GM10266 (cell line): Measurements from ENCODE around the gene OPHN1.

Source experiments
- DNase-seq: peaks from one replicate; pipeline ENCODE4 v3.0.0; 2012; ENCODE audit errors: extremely low spot score
- CTCF ChIP-seq: IDR thresholded peaks from 2 replicates; pipeline ENCODE4 v1.5.1; 2012; ENCODE audit warnings: mild to moderate bottlenecking, low read depth; ENCODE audit not compliant: control insufficient read depth, insufficient read depth; ENCODE audit errors: missing control alignments

Gene OPHN1, protein sequence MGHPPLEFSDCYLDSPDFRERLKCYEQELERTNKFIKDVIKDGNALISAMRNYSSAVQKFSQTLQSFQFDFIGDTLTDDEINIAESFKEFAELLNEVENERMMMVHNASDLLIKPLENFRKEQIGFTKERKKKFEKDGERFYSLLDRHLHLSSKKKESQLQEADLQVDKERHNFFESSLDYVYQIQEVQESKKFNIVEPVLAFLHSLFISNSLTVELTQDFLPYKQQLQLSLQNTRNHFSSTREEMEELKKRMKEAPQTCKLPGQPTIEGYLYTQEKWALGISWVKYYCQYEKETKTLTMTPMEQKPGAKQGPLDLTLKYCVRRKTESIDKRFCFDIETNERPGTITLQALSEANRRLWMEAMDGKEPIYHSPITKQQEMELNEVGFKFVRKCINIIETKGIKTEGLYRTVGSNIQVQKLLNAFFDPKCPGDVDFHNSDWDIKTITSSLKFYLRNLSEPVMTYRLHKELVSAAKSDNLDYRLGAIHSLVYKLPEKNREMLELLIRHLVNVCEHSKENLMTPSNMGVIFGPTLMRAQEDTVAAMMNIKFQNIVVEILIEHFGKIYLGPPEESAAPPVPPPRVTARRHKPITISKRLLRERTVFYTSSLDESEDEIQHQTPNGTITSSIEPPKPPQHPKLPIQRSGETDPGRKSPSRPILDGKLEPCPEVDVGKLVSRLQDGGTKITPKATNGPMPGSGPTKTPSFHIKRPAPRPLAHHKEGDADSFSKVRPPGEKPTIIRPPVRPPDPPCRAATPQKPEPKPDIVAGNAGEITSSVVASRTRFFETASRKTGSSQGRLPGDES

DNA sequence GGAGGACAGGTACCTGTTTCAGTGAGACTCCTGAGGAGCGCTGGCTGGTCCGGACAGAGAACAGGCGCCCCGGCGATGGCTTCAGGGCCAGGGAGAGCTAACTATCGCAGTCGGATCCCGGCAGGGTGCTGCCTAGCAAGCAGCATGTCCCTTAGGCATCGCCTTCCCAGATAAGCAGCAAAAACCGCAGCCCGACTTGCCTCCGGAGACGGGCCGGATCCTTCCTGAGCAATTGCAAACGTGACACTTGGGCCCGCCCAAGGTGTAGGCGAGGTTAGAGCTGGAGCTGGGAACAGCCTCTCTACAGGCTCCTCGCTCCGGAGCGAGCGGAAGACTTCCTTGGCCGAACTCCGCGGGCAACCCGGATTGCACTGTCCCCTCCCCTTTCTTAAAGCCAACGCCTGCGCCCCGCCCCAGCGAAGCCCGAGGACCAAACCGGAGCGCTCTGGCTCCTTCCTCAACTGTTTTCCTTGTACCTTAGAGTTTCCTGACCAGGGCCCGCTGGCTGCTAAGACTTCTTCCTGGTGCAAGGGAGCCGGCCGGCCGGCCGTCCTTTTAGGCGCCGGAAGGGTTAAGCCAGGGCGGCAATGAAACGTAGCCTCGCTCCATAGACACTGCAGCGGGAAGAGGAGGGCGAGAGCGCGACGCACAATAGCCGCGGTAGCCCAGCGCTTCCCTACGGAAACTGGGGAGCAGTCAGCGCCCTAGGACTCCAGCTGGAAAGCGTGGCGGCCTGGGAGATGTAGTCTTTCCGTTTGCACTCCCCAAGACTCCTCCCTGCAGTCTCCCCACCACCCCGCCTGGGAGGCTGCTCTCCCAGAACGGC is at the start of gene OPHN1:
OPHN1 (minus strand) TSS at position 341 of the 826 bp plus-strand sequence. CDS start 475 bp downstream, outside the sequence.
- TF ChIP-seq CTCF, result no peak
- DNase-seq, result no peak

- no peak for TF ChIP-seq CTCF
- DNase-seq, result no peak
Observed at GRCh38 chrX:68480969-68481368, 47.7 kb upstream of the OPHN1 start.

GRCh38 chrX:68464796-68465195 is 31.5 kb upstream of the OPHN1 start:
- no peak for TF ChIP-seq CTCF
- no peak for DNase-seq

- no peak for DNase-seq
- no peak for TF ChIP-seq CTCF
Observed at GRCh38 chrX:68463880-68464279, 30.6 kb upstream of the OPHN1 start.

DNA sequence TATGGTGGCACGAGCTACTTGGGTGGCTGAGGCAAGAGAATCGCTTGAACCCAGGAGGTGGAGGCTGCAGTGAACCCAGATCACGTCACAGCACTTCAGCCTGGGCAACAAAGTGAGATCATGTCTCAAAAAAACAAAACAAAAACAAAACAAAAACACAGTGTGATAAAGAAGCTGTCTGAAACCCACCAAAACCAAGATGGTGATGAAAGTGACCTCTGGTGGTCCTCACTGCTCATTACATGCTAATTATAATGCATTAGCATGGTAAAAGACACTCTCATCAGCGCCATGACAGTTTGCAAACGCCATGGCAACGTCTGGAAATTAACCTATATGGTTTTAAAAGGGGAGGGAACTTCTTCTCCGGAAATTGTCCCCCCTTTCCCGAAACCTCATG is 29.4 kb upstream of the OPHN1 start:
- peak; percentile 18 for TF ChIP-seq CTCF
- no peak for DNase-seq

DNA sequence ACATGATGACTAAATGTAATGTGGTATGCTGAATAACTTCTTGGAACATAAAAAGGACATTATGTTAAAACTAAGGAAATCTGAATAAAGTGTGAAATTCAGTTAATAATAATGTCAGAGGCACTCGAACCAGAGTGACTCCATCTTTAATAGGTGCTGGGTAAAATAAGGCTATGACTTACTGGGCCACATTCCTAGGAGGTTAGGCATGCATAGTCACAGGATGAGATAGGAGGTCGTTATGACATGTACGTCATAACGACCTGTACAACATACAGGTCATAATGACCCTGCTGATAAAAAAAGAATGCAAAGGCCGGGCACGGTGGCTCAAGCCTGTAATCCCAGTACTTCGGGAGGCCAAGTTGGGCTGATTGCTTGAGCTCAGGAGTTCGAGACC is 28.9 kb upstream of the OPHN1 start:
- no peak for TF ChIP-seq CTCF
- no peak for DNase-seq
